Measurements from ENCODE around the gene LRFN2.

Gene LRFN2

DNA sequence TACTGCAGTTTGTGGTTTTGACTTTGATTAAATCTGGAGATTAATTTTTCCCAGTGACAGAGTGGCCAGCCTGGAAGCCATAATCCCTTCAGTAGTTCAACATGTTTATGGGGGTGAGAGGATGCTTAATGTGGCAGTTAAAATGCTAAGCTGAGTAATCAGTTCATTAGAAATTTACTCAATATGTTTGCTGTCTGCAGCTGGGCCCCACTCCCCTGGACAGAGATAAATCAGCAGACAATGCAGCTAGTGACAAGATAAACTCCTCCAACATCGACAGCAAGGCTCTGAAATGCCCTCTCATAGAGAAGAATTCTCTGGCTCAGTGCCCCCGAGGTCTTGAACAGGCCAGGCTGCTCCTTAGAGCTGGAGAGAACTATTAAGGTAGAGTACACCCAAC lies 101.9 kb downstream of the LRFN2 start:
- H3K27ac ChIP-seq, result no peak overlapping the region
- no peak for DNase-seq (ENCODE audit: low read depth, low spot score)

DNA sequence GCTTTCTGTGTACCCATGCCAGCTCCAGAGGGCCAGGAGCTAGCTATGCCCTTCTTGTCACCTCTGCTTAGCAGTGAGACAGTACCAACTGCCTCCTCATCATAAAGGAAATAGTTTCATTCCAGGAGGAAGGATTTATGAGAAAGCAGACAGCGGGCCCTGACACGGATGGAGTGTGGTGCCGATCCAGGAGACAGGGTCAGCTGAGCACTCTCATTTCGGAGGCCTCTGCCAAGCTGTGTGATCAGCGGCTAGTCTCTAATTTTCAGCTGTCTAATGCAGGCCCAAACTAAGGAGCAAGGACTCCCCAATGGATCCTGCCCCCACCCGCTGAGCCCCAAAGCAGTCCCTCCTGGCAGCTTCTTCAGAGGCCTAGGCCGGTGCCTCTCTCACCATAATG lies 103.1 kb downstream of the LRFN2 start:
- DNase-seq (ENCODE audit: low read depth, low spot score), result no peak
- H3K27ac ChIP-seq, result no peak overlapping the region

DNA sequence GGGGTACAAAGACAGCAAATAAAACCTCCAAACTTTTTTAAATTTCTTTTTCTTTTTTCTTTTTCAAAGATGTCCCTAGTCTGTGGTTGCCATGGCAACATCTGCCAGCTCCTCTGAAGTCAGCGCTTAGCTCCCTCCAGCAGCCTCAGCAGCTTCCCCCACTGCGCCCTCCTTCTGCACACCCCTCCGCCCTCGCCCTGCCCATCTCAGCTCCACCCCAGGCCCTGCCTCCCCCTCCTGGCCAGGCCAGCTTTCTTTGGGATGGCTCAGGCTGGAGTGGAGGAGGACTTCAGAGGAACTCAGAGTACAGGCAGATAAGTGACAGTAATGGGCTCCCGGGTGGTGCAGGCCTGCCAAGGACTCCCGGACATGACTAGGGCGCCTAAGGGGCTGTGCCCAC lies 104.6 kb downstream of the LRFN2 start:
- no peak for DNase-seq (ENCODE audit: low read depth, low spot score)
- no peak overlapping the region for H3K27ac ChIP-seq

DNA sequence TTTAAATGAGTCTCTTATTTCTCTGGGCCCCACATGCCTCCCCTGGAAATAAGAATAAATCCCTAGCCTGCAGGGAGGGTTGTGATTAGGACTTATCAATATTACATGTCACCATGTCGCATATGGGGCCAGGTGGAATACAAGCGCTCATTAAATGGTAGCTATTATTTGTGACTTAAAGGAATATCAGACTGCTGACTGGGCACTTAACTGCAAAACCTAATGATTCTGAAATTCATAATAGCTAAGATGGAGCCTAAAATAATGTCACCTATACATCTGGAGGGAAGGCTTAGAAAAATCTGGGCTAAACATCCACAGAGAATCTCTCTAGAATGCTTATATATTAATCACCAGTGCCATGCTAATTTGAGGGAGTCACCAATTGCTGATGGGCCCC lies 106.5 kb downstream of the LRFN2 start:
- no peak overlapping the region for H3K27ac ChIP-seq
- no peak for DNase-seq (ENCODE audit: low read depth, low spot score)

DNA sequence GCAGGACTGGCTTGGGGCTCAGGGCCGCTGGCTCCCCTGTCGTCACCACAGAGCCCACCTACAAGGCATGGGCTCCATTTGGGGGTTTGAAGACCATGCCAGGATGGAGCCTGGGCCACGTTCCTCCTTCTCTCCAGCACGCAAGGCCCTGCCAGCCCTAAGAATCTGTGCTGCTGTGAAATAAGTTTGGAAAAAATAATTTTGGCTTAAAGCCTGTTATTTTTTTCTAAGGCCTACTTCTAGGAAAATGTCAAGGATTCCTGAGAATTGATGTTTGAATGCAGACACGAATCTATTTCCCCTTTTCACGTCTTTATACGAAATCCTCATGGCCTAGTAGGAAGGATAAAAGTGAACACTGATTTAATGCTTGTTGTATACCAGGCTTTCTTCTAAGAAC lies 107.5 kb downstream of the LRFN2 start:
- no peak overlapping the region for H3K27ac ChIP-seq

DNA sequence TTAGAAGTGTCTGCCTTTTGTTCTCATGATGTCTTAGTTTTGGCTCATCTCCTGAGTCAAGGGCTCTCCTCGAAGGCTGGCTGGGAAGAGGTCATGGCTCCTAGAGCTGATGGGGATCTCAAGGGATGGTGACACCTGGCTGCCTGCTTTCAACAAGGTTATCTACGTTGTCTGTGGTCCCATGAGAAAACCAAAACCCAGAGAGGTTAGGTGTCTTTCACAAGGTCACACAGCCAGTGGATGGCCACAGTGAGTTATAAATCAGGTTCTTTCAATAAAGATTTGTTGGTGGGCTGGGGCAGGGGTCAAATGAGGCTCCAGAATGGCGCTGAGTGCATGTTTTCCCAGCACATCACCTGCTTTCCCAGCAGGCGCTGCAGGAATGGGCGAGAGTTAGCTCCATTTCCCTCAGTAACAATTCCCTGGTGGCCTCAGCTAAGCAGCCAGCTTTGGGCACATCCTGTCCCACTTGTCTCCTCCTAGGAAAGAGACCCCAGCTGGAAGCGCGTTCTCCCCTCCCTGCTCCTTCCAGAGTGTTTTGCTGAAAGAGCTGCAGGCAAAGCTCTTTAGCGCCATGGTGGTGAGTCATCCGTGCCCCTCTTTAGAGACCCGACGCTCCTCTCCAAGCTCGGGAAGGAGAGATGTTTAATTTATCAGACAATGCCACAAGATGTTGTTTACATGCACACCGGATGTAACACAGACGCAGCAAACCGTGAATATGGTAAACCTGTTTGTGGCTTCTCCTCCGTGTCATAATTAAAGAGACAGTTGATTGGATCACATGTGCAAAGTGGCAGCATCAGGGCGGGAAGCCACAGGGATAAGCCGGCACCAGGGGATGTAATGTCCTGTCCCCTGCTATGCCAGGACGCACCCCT lies 109.7 kb downstream of the LRFN2 start:
- no peak overlapping the region for H3K27ac ChIP-seq
- no peak for DNase-seq (ENCODE audit: low read depth, low spot score)

More for the DNA sequence above, 107.5 kb downstream of the LRFN2 start:
- no peak for DNase-seq (ENCODE audit: low read depth, low spot score)

DNA sequence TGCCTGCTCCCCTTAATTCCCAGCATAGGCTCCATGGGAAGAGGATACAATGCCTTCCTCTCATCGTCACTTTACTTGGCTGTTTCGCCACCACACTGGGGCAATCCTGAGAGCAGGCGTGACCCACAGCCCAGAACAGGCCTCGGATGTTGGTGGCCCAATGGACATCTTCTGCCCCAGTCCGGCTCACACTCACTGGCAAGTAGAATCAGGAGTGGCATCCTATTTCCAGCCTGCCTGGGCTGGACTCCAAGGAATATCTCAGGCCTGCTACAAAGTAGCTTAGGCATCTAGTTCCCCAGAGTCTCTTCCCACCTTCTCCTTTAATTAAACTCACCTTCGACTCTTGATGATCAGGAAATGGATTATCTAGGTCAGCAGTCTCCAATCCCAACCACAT lies 110.5 kb downstream of the LRFN2 start:
- DNase-seq (ENCODE audit: low read depth, low spot score), result no peak
- H3K27ac ChIP-seq, result no peak overlapping the region

DNA sequence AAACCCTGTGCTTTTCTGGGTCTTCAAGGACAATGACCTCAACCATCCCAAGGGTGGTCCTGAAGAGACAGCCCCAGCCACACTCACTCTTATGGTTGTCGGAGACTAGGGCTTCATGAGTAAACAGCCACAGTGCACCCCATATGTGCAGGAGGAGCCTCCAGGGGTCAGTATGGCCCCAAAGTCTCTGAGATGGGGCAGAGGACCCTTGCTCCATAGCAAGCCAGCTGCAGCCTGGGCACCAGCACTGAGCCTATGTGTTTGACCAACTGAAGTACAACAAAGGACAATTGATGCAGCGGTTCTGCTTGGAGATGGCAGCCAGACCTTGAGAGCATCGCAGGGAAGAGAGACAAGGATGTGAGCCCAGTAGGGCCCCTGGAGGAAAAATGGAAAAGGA lies 112.2 kb downstream of the LRFN2 start:
- no peak overlapping the region for H3K27ac ChIP-seq
- no peak for DNase-seq (ENCODE audit: low read depth, low spot score)

DNA sequence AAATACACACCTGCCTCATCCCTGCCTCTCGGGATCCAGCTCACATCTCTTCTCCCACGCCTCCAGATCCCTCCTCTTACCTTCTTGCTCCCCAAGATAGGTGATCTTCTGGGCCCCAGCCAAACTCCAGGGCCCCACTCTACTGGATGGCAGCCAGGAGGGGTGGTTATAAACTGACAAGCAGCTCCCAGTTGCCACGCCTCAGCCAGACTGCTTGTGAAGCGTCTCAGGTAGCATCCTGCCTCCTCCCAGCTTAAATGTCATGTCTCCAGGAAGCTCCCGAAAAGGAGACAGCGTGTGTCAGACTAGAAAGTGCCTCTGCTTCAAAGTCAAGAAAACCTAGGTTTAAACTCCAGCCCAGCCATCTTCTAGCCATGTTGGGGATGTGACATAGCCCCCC lies 114.1 kb downstream of the LRFN2 start:
- no peak for DNase-seq (ENCODE audit: low read depth, low spot score)
- no peak overlapping the region for H3K27ac ChIP-seq

DNA sequence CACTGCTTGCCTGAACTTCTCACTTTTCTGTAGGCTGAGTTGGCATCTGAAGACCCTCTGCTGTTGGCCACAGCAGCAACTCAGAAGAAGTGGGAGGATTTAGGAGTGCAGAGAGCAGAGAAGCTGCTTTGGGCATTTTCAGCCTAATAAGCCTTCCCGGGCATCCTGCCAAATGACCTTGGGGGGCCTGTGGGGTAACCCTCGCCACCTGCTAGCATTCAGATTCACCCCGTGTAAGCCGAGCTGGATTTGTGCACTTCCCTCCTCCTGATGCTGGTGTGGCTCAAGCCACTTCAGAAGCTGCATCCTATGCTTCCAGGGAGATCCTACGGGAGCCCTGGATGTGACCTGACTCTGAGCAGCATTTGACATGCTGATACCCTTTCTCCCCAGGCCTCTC lies 114.8 kb downstream of the LRFN2 start:
- no peak for DNase-seq (ENCODE audit: low read depth, low spot score)

DNA sequence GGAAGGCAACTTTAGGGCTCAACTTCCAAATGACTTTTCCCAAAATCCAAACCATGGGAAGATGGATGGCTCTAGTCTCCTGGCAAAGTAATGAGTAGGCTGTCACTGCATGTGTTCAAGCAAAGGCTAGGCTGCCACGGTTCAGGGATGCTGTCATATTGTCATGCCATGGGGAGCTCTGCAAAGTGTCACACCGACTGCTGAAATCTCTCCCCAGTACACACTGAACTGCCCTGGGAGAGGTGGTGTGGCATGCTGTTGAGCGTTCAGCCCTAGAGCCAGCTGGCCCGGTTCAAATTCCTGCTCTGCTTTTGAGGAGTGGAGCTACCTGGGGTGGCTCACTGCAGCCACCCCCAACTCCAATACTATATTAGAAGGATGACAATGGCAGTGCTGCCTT lies 115.9 kb downstream of the LRFN2 start:
- H3K27ac ChIP-seq, result no peak overlapping the region
- no peak for DNase-seq (ENCODE audit: low read depth, low spot score)

More for the DNA sequence above, 114.8 kb downstream of the LRFN2 start:
- no peak overlapping the region for H3K27ac ChIP-seq

DNA sequence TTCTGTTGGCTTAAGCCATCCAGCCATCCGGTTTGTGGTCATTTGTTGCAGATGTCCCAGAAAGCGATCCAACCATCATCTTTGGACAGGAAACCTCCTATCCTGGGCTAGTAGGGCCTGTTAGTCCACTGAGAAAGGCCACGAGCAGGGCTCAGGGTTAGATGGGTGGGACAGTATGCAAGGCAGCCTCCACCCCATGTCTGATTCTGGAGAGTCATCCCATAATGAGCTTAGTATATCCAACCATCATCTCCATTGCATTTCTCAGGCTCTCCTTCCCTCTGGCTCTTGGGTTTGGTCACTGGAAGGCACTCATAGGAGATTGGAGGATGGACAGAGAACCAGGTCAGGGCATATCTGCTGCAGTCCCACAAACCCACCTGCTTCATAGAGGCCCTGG lies 117.8 kb downstream of the LRFN2 start:
- DNase-seq (ENCODE audit: low read depth, low spot score), result no peak
- H3K27ac ChIP-seq, result no peak overlapping the region

DNA sequence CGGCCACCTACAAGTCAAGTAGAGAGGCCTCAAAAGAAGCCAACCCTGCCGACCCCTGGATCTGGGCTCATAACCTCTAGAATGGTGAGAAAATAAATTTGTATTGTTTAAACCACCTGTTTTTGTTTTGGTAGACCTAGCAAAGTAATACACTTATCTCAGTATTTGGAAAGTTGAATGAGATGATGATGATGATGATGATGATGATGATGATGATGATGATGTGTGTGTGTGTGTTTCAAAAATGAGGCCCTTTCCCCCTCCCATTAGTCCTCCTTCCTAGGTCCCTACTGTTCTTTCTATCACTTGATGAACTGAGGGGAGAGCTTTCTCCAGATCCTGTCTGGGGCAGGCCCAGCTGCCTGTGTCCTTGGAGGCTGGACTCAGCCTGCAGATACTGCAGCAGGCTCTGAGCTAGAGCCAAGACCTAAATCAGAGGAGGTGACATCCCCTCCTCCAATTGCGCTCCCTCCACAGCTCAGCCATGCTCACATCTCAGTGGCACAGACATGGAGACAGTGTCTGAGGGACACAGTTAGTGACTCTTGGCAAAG lies 120.1 kb downstream of the LRFN2 start:
- no peak overlapping the region for H3K27ac ChIP-seq
- no peak for DNase-seq (ENCODE audit: low read depth, low spot score)

DNA sequence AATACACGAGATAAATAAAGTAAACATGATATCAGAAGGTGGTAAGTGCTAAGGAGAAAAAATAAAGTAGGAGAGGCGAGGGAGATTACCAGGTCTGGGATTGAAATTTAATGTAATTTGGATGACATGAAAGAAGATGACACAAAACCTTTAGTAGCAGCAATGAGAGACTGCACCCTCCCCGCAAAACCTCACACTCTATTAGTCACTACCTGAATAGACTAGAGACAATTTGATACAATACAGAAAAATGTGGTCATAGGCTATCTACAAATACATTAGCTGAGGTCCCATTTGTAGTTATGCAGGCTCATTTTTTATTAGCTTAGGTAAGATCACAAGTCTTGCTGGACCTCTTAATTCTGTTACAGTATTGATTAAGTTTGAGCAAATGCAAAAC lies 125.5 kb downstream of the LRFN2 start:
- H3K27ac ChIP-seq, result no peak overlapping the region
- no peak for DNase-seq (ENCODE audit: low read depth, low spot score)

DNA sequence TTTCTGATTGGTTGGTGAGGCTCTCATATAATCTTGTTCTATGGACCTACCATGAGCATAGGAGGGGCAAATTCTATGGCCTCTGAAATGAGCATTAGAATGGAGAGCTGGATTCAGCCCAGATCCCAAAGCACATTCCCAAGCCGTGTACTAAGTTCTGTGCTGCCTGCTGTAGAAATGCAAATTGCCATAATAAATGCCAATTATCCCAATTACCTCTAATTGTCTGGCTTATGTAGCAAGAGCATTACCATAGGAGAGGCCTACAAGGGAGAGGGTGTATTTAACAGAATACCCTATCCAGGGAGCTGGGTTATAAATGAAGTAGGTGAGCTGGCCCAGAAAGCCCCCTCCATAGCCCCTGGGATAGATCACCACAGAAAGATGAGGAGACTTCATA lies 126.8 kb downstream of the LRFN2 start:
- H3K27ac ChIP-seq, result no peak overlapping the region
- no peak for DNase-seq (ENCODE audit: low read depth, low spot score)

DNA sequence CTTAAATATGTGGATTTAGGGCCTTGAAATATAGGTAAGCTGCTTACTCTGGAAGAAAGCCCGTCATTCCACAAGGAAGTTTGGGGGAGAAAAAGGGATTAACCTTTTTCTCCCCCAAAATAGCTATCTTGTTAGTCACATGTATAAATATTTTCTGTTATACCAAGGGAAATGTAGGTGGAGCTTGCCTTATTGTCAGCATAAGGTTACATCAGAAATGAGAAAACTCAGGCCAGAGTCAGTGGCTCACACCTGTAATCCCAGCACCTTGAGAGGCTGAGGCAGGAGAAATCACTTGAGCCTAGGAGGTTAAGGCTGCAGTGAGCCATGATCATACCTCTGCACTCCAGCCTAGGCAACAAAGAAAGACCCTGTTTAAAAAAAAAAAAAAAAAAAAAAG lies 129.9 kb downstream of the LRFN2 start:
- no peak overlapping the region for H3K27ac ChIP-seq
- DNase-seq (ENCODE audit: low read depth, low spot score), result no peak

DNA sequence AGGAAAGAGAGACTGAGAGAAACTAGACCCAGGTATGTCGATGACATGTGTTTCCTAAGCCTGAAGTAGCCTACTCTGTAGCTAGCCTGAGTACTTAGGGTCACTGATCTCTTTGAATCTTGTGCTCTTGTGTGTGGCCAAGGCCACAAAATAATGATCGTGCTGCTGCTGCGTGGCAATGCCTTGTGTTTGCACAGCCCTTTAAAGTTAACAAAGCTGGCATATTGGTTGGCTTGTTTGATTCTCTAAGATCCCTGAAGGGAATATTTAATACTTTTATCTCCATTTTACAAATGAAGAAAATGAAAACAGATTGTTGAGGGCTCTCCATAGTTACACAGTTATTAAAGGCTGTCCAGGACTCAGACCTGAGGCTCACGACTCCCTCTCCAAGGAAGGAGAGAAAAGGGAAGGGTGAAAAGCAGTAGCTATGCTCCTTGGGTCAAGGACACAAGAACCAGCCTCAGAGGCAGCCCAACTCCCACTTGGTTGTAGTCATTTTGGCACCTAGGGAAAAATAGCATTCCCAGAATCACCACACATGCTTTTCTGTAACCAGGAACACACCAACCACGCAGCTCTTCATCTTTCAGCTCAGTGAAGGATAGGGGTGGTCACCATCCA lies 130.7 kb downstream of the LRFN2 start:
- no peak for DNase-seq (ENCODE audit: low read depth, low spot score)
- H3K27ac ChIP-seq, result no peak overlapping the region

DNA sequence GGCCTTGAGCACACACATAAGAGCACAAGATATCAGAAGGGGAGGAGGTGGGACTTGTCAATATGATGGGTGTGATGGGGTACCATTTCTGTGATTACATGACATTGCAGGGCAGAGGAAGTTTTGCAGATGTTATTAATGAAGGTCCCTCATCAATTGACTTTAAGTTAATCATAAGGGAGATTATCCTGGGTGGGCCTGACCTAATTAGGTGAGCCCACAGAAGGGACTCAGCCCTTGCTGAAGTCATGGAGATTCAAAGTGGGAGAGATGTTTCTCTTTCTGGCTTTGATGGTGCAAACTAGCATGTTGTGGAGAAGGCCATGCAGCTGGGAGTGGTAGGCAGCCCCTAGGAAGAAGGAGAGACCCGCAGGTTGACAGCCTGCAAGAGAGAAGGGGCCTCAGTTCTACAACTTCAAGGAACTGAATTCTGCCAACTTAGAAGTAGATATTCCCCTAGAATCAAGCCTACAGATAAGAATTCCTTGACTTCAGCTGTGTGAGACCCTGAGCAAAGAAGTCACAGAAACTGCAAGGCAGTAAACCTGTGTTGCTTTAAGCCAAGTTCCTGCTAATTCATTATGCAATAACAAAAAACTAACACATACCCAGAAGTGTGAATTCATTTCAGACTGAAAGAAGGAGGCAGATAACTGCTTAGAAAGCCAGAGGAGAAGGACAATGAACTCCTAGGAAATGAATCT lies 131.3 kb downstream of the LRFN2 start:
- no peak for DNase-seq (ENCODE audit: low read depth, low spot score)
- no peak overlapping the region for H3K27ac ChIP-seq

DNA sequence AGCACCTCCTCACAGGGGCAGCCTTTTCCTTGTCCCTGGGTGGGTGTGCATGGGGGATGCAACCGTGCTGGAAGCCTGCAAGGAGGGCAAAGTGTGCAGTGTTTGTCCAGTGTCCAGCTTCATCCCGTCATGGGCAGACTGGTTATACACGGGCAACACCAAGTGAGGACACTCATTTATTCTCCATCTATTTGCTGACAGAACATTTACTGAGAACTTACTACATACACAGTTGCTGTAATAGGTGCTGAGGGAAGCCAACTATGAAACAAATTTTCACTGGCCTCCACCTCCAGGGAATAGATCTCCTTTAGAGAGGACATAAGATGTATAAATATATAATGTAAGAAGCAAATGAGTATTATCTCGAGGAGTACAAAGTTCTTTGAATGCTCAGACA lies 136.7 kb downstream of the LRFN2 start:
- H3K27ac ChIP-seq, result no peak overlapping the region
- no peak for DNase-seq (ENCODE audit: low read depth, low spot score)

DNA sequence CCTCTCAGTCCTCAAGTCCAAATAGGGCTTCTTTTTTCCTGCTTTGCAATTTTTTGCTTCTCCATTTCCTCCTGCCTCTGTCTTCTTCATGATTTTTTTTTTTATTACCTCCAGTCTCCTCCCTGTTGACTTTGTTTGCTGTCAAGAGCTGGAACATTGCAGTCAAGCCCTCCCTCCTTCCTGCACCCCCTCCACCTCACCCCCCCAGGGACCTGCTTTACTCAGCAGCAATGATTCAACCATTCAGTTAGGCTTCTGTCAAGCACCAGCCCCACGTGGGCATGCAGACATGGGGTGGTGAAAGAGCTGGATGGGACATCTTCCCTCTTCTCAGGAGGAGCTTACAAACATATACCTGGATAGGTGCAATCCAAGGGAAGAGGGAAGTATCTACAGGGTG lies 142.4 kb downstream of the LRFN2 start:
- DNase-seq (ENCODE audit: low read depth, low spot score), result peak; percentile 33
- H3K27ac ChIP-seq, result no peak overlapping the region

DNA sequence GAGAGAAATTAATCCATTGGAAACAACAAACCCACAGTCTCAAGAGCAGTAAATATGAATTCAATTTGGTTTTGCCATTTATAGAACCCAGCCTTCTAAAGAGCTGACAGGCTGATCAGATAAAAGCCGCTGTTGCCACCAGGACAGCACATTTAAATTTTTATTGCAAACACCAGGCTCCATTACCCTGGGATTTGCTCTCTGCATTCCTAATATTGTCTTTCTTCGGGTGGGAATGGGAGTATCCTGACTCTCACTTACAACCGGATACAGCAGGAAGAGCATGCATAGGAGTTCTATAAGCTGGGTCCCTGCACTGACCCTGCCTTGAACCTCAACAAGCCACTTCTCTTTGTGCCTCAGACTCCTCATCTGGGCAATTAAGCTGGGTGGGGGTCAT lies 142.9 kb downstream of the LRFN2 start:
- DNase-seq (ENCODE audit: low read depth, low spot score), result no peak

More for the DNA sequence above, 142.9 kb downstream of the LRFN2 start:
- H3K27ac ChIP-seq, result no peak overlapping the region
